COLO829 (cell line): ENCODE results near the gene CHRM1.

Experiments
- DNase-seq: peaks from one replicate; pipeline ENCODE4 v3.0.0; 2012; ENCODE audit warnings: low spot score

The CHRM1 gene

GRCh38 chr11:62905296-62905695 is 15.9 kb downstream of the CHRM1 start:
- no peak for DNase-seq

- DNase-seq, result no peak
Observed at GRCh38 chr11:62902932-62903331, 18.2 kb downstream of the CHRM1 start.

GRCh38 chr11:62898027-62898426 is 23.1 kb downstream of the CHRM1 start:
- no peak for DNase-seq

- DNase-seq, result no peak
Observed at GRCh38 chr11:62897311-62897710, 23.9 kb downstream of the CHRM1 start.

- no peak for DNase-seq
Observed at GRCh38 chr11:62896049-62896448, 25.1 kb downstream of the CHRM1 start.

GRCh38 chr11:62895501-62895900 is 25.7 kb downstream of the CHRM1 start:
- DNase-seq, result no peak

- DNase-seq, result no peak
Observed at GRCh38 chr11:62892077-62892922, 28.9 kb downstream of the CHRM1 start.

- no peak for DNase-seq
Observed at GRCh38 chr11:62889484-62890437, 31.4 kb downstream of the CHRM1 start.

- no peak for DNase-seq
Observed at GRCh38 chr11:62889126-62889483, 32.1 kb downstream of the CHRM1 start.

GRCh38 chr11:62888406-62888805 is 32.8 kb downstream of the CHRM1 start:
- DNase-seq, result no peak

GRCh38 chr11:62885137-62885750 is 35.9 kb downstream of the CHRM1 start:
- no peak for DNase-seq

- peak; percentile 65 for DNase-seq
Observed at GRCh38 chr11:62883673-62884072, 37.5 kb downstream of the CHRM1 start.

GRCh38 chr11:62882788-62883501 is 38.2 kb downstream of the CHRM1 start:
- no peak for DNase-seq

GRCh38 chr11:62882431-62882749 is 38.8 kb downstream of the CHRM1 start:
- DNase-seq, result no peak

- peak; percentile 96 for DNase-seq
Observed at GRCh38 chr11:62881579-62882430, 39.4 kb downstream of the CHRM1 start.

- DNase-seq, result peak; percentile 79
Observed at GRCh38 chr11:62880803-62881578, 40.2 kb downstream of the CHRM1 start, which contains the start of gene SLC3A2. SLC3A2 (plus strand) TSS chr11:62880896; CDS start chr11:62881024, 128 bp downstream.

- DNase-seq, result peak; percentile 95
Observed at GRCh38 chr11:62880231-62880802, 40.8 kb downstream of the CHRM1 start.

- no peak for DNase-seq
Observed at GRCh38 chr11:62879235-62879978, 41.8 kb downstream of the CHRM1 start.

- DNase-seq, result no peak
Observed at GRCh38 chr11:62876712-62877111, 44.5 kb downstream of the CHRM1 start.
